SK-N-SH (cell line): ENCODE data around the gene PQBP1. TPM values are rescaled to one million over a fixed set of nuclear protein-coding genes. Genes with fewer than 3 reads are reported as not detected.

Experiments
- CTCF ChIA-PET: fragments of 300-600, 350-600 bp; formaldehyde crosslinking; extraction: SDS; loops from one replicate; lab custom pipeline; 2021; lab: Yijun Ruan, JAX
- POLR2A ChIA-PET: fragments of 350-600 bp; sonication (Branson Sonifier 250); formaldehyde crosslinking; extraction: SDS; loops from one replicate; lab custom pipeline; 2020; ENCODE audit warnings: antibody characterized with exemption, inconsistent platforms; lab: Yijun Ruan, JAX
- DNase-seq: peaks from one replicate; pipeline ENCODE4 v3.0.0; 2012
- H2AFZ ChIP-seq: fragments of 200-600 bp; sonication (generic); 2 replicates; pipeline ENCODE4 v1.8.1; 2016; ENCODE audit warnings: antibody characterized with exemption, mild to moderate bottlenecking, low read depth
- H3F3A ChIP-seq: fragments of 200-600 bp; sonication (generic); replicated peaks from 2 replicates; pipeline ENCODE3; 2016; ENCODE audit warnings: antibody characterized with exemption, mild to moderate bottlenecking; ENCODE audit not compliant: insufficient read depth
- H3K27ac ChIP-seq, 2 experiments: fragments of 200-500 bp in 1 of 2; fragments of 200-600 bp in 1 of 2; sonication (Bioruptor generic) in 1 of 2; sonication (generic), shearing (Covaris generic) in 1 of 2; 2 replicates each; pipeline versions ENCODE4 v1.5.1 to v1.6.1; 2014 to 2016; ENCODE audit warnings: low read depth in 2 of 2, inconsistent platforms in 1 of 2, low read length in 1 of 2, mild to moderate bottlenecking in 1 of 2, mixed read lengths in 1 of 2
- H3K27me3 ChIP-seq: fragments of 200-600 bp; sonication (generic), shearing (Covaris generic); 2 replicates; pipeline ENCODE4 v1.6.1; 2016; ENCODE audit warnings: mixed run types; ENCODE audit not compliant: insufficient read depth
- H3K36me3 ChIP-seq, 2 experiments: fragments of 200-500 bp in 1 of 2; fragments of 200-600 bp in 1 of 2; sonication (Bioruptor generic) in 1 of 2; sonication (generic) in 1 of 2; replicated peaks in 1 of 2; 2 replicates each; pipeline versions ENCODE3 to v1.5.1; 2014 to 2016; ENCODE audit warnings: low read length in 1 of 2, mild to moderate bottlenecking in 1 of 2; ENCODE audit not compliant: insufficient read depth in 2 of 2, control insufficient read depth in 1 of 2
- H3K4me1 ChIP-seq, 2 experiments: fragments of 200-500 bp in 1 of 2; fragments of 200-600 bp in 1 of 2; sonication (Bioruptor generic) in 1 of 2; sonication (generic), shearing (Covaris generic) in 1 of 2; 2 replicates each; pipeline versions ENCODE4 v1.5.1 to v1.6.1; 2014 to 2016; ENCODE audit warnings: low read depth in 1 of 2, low read length in 1 of 2, mixed run types in 1 of 2; ENCODE audit not compliant: insufficient read depth in 2 of 2, control insufficient read depth in 1 of 2
- H3K4me2 ChIP-seq: fragments of 200-600 bp; sonication (generic), shearing (Covaris generic); 2 replicates; pipeline ENCODE4 v1.6.1; 2017; ENCODE audit warnings: mixed run types
- H3K4me3 ChIP-seq, 2 experiments: fragments of 200-500 bp in 1 of 2; fragments of 200-600 bp in 1 of 2; sonication (Bioruptor generic) in 1 of 2; sonication (generic), shearing (Covaris generic) in 1 of 2; 2 replicates each; pipeline versions ENCODE4 v1.5.1 to v1.8.1; 2014 to 2016; ENCODE audit warnings: low read depth in 2 of 2, inconsistent platforms in 1 of 2, low read length in 1 of 2, mild to moderate bottlenecking in 1 of 2, mixed read lengths in 1 of 2, moderate library complexity in 1 of 2
- H3K79me2 ChIP-seq: fragments of 200-600 bp; sonication (generic); 2 replicates; pipeline ENCODE4 v1.8.1; 2017; ENCODE audit warnings: mild to moderate bottlenecking; ENCODE audit not compliant: insufficient read depth
- H3K9ac ChIP-seq: fragments of 200-600 bp; sonication (generic); 2 replicates; pipeline ENCODE4 v1.6.1; 2017; ENCODE audit warnings: mixed run types
- H3K9me2 ChIP-seq: fragments of 200-600 bp; sonication (generic); 2 replicates; pipeline ENCODE4 v1.6.1; 2017; ENCODE audit warnings: mixed run types
- H3K9me3 ChIP-seq: fragments of 200-600 bp; sonication (generic); 2 replicates; pipeline ENCODE4 v1.6.1; 2017; ENCODE audit warnings: mixed run types, mild to moderate bottlenecking, moderate library complexity
- H4K20me1 ChIP-seq: fragments of 200-600 bp; sonication (generic); 2 replicates; pipeline ENCODE4 v1.6.1; 2017; ENCODE audit warnings: mild to moderate bottlenecking, mixed run types; ENCODE audit not compliant: insufficient read depth
- CHD2 ChIP-seq: fragments of 150-350 bp; IDR thresholded peaks from 2 replicates; pipeline ENCODE4 v1.6.1; 2018; ENCODE audit warnings: low read length; ENCODE audit not compliant: partially characterized antibody
- EP300 ChIP-seq, 2 experiments: IDR thresholded peaks; 2 replicates each; pipeline versions ENCODE4 v1.4.0 to v1.6.1; 2012; ENCODE audit warnings: borderline replicate concordance in 1 of 2, low read depth in 1 of 2, low read length in 1 of 2
- FOXM1 ChIP-seq: IDR thresholded peaks from 2 replicates; pipeline ENCODE4 v1.4.0; 2012; ENCODE audit warnings: low read depth, mild to moderate bottlenecking
- GATA2 ChIP-seq: sonication (generic); formaldehyde crosslinking; IDR thresholded peaks from 2 replicates; pipeline ENCODE4 v1.5.0; 2020; ENCODE audit warnings: mild to moderate bottlenecking, missing genetic modification reagents
- MXI1 ChIP-seq: IDR thresholded peaks from 2 replicates; pipeline ENCODE4 v1.6.1; 2012; ENCODE audit warnings: mild to moderate bottlenecking, low read depth, low read length, improper control_type of control experiment
- NFIC ChIP-seq: IDR thresholded peaks from 2 replicates; pipeline ENCODE4 v1.4.0; 2012; ENCODE audit warnings: borderline replicate concordance
- NRF1 ChIP-seq: IDR thresholded peaks from 2 replicates; pipeline ENCODE4 v1.6.1; 2012; ENCODE audit warnings: low read depth, mild to moderate bottlenecking, low read length
- PBX3 ChIP-seq: IDR thresholded peaks from 2 replicates; pipeline ENCODE4; 2012
- POLR2AphosphoS5 ChIP-seq: IDR thresholded peaks from 2 replicates; pipeline ENCODE4 v1.6.1; 2012; ENCODE audit warnings: low read depth, low read length
- RXRA ChIP-seq: IDR thresholded peaks from 2 replicates; pipeline ENCODE4 v1.4.0; 2012; ENCODE audit warnings: low read depth, mild to moderate bottlenecking, borderline replicate concordance
- SIN3A ChIP-seq: IDR thresholded peaks from 2 replicates; pipeline ENCODE4 v1.6.1; 2012; ENCODE audit warnings: low read depth, mild to moderate bottlenecking, low read length, moderate library complexity, borderline replicate concordance
- TAF1 ChIP-seq: IDR thresholded peaks from 2 replicates; pipeline ENCODE4 v1.6.1; 2012; ENCODE audit warnings: low read depth, mild to moderate bottlenecking, low read length, moderate library complexity, borderline replicate concordance
- TCF12 ChIP-seq: IDR thresholded peaks from 2 replicates; pipeline ENCODE4 v1.4.0; 2012
- USF1 ChIP-seq: IDR thresholded peaks from 2 replicates; pipeline ENCODE4 v1.4.0; 2012; ENCODE audit warnings: low read depth, borderline replicate concordance
- USF2 ChIP-seq: fragments of 150-350 bp; IDR thresholded peaks from 2 replicates; pipeline ENCODE4 v1.6.1; 2017; ENCODE audit warnings: antibody characterized with exemption, low read length, low read depth, borderline replicate concordance
- YY1 ChIP-seq: IDR thresholded peaks from 2 replicates; pipeline ENCODE4 v1.4.0; 2012; ENCODE audit warnings: low read depth, mild to moderate bottlenecking
- ZBTB33 ChIP-seq: IDR thresholded peaks from 2 replicates; pipeline ENCODE4 v1.4.0; 2012; ENCODE audit warnings: low read depth, borderline replicate concordance
- WGBS: methylation state at CpG from one replicate; pipeline ENCODE4 v1.1.6; 2017; ENCODE audit warnings: low lambda C conversion rate; 5-methylcytosine and 5-hydroxymethylcytosine counted together
- polyA plus RNA-seq, 3 experiments: library from polyadenylated mRNA; depleted of rRNA; stranded (reverse); fragments of >200 nt; gene quantifications; 2 replicates each; pipeline ENCODE4 v1.2.3, GENCODE V29; 2012

The PQBP1 gene
- polyA plus RNA-seq, 1 of the 3 experiments (the other 2 are of a cell fraction) = 113 TPM

- H3K4me3 ChIP-seq = no peak overlapping the region
- H3K9ac ChIP-seq = no peak overlapping the region
- ChIA-PET CTCF (no interaction called here), POLR2A (no interaction called here)
- WGBS = 92% methylated on average over 1 of the region's 1 CpG
- no peak for DNase-seq
- H3K9me3 ChIP-seq = no peaks in the 10 kb centered on the region
- TF ChIP-seq EP300 (IDR thresholded peaks at IDR 0.05; ENCODE audit: borderline replicate concordance in 1 of 2, low read depth in 1 of 2, low read length in 1 of 2) (no peak), TCF12 (no peak)
- H3K4me1 ChIP-seq = peaks cover 0 to 15% of the 10 kb centered on the region in 2 experiments; a peak in 1 of 4 replicates
- H3K27me3 ChIP-seq = no peaks in the 10 kb centered on the region
- no peak overlapping the region for H3K27ac ChIP-seq
- peaks cover 6% of the 10 kb centered on the region for H3F3A ChIP-seq
- H2AFZ ChIP-seq = no peak overlapping the region
- 0 out of 2 replicates have a peak, but pooled peaks cover 13% of the 10 kb centered on the region for H4K20me1 ChIP-seq
- H3K36me3 ChIP-seq = peaks cover 8 to 43% of the 10 kb centered on the region in 2 experiments
- H3K9me2 ChIP-seq = no peaks in the 10 kb centered on the region
- no peak overlapping the region for H3K4me2 ChIP-seq
- peaks cover 38% of the 10 kb centered on the region for H3K79me2 ChIP-seq
Measured at GRCh38 chrX:48908600-48908999, 10.9 kb downstream of the PQBP1 start.

GRCh38 chrX:48909703-48910294 lies 12.1 kb downstream of the PQBP1 start:
- H3K4me1 ChIP-seq = peaks cover 0 to 15% of the 10 kb centered on the region in 2 experiments; a peak in 1 of 4 replicates
- H3K36me3 ChIP-seq = peaks cover 8 to 43% of the 10 kb centered on the region in 2 experiments
- H3K9me3 ChIP-seq = no peaks in the 10 kb centered on the region
- no peaks in the 10 kb centered on the region for H3K27me3 ChIP-seq
- H4K20me1 ChIP-seq = 0 out of 2 replicates have a peak, but pooled peaks cover 13% of the 10 kb centered on the region
- H3K4me3 ChIP-seq = peak overlapping the region; percentile 84 to 95; a peak in 2 of 4 replicates
- POLR2A ChIA-PET = no interaction called here
- no peak for DNase-seq
- WGBS = 96% methylated on average over 12 of the region's 17 CpGs
- H3K9ac ChIP-seq = 0 out of 2 replicates have a peak overlapping the region, but pooled peaks have one; percentile 73
- CTCF ChIA-PET = no interaction called here
- H3K27ac ChIP-seq = no peak overlapping the region
- peaks cover 38% of the 10 kb centered on the region for H3K79me2 ChIP-seq
- peak overlapping the region; percentile 100 for H3K4me2 ChIP-seq
- H3F3A ChIP-seq = peaks cover 4% of the 10 kb centered on the region
- no peak overlapping the region for H2AFZ ChIP-seq
- no peaks in the 10 kb centered on the region for H3K9me2 ChIP-seq
- no peak for TF ChIP-seq YY1
- TF ChIP-seq TAF1 = no peak
- no peak for TF ChIP-seq NFIC
- TF ChIP-seq SIN3A = no peak
- TF ChIP-seq CHD2 = no peak
- no peak for TF ChIP-seq PBX3
- no peak for TF ChIP-seq POLR2AphosphoS5

- 1% methylated on average over 12 of the region's 12 CpGs for WGBS
- Histone ChIP-seq H3F3A (peaks cover 4% of the 10 kb centered on the region), H3K4me3 (peak overlapping the region; percentile 84 to 95), H3K4me2 (peak overlapping the region; percentile 100), H3K9ac (peak overlapping the region; percentile 73), H3K9me2 (no peaks in the 10 kb centered on the region), H3K36me3 (peaks cover 6 to 36% of the 10 kb centered on the region in 2 experiments), H3K79me2 (peaks cover 38% of the 10 kb centered on the region), H2AFZ (peak overlapping the region; percentile 97), H3K27ac (peak overlapping the region; percentile 77 to 89; a peak in 3 of 4 replicates), H4K20me1 (0 out of 2 replicates have a peak, but pooled peaks cover 13% of the 10 kb centered on the region), H3K27me3 (no peaks in the 10 kb centered on the region), H3K9me3 (no peaks in the 10 kb centered on the region), H3K4me1 (peaks cover 0 to 15% of the 10 kb centered on the region in 2 experiments; a peak in 1 of 4 replicates)
- CTCF ChIA-PET = interaction anchor here (0.9 to 2.0 kb wide), 2 partner anchors 10 to 13 kb away, joined by 4 to 5 read pairs; partner anchors contain the start of genes PQBP1 and TIMM17B
- no peak for DNase-seq
- POLR2A ChIA-PET = interaction anchor here (1.1 kb wide), 1 partner anchor 20 kb away, joined by 3 read pairs; no protein-coding TSS in a partner anchor
- no peak for TF ChIP-seq RXRA
- no peak for TF ChIP-seq FOXM1
- TF ChIP-seq GATA2 = no peak
- TF ChIP-seq ZBTB33 = no peak
- TF ChIP-seq USF2 = no peak
- no peak for TF ChIP-seq NRF1
- no peak for TF ChIP-seq USF1
- no peak for TF ChIP-seq MXI1
Measured at GRCh38 chrX:48910926-48911411, 13.2 kb downstream of the PQBP1 start.
